Smooth muscle cell of the brain vasculature (primary cell): ENCODE results near the gene CEL.
"Not testable (repeated sequence)": the region's sequence is repeated elsewhere in the genome, so short reads cannot be mapped to it uniquely, and the experiment has no call there.

Source experiments
- DNase-seq: peaks from one replicate; pipeline ENCODE4 v3.0.0-alpha.2; 2012; ENCODE audit warnings: low read depth, low spot score

Gene CEL

GRCh38 chr9:133061764-133062145 is at the start of gene CEL:
CEL (plus strand) TSS chr9:133061981; CDS start chr9:133062003, 22 bp downstream.
- not testable (repeated sequence) for DNase-seq

GRCh38 chr9:133014696-133015095 is 47.1 kb upstream of the CEL start:
- DNase-seq = no peak

DNA sequence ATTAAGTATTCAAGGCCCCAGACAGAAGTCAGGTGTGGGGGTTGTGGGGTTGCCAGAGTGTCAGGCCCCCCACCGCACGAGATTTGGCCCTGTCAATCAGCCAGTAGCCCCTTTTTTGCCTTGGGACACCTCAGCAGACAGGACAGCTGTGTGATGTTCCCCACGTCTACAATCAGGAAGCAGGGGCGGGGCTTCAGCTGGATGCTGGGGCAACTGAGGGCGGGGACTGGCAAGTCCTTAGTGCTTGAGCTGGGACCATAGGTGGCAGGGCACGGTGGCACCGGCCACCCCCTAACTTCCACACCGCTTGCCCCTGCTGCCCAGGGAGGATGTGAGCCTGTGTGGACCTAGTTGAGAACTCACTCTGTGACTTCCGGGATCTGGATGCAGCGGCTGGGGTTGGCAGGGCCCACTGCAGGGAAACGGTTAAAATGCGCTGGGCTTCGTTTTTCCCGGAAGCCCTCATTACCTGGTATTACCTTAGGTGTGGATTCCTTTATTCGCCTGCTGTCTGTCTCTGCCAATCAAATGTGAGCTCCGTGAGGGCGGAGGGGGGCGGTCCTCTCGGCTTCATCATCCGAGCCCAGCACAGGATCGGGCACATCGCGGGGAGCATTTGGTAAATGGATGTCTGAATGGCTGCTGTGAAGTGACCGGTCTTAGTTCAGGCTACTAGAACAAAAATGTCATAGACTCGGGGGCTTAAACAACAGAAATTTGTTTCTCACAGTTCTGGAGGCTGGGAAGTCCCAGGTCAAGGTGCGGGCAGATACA is 38.5 kb upstream of the CEL start:
- no peak for DNase-seq

DNA sequence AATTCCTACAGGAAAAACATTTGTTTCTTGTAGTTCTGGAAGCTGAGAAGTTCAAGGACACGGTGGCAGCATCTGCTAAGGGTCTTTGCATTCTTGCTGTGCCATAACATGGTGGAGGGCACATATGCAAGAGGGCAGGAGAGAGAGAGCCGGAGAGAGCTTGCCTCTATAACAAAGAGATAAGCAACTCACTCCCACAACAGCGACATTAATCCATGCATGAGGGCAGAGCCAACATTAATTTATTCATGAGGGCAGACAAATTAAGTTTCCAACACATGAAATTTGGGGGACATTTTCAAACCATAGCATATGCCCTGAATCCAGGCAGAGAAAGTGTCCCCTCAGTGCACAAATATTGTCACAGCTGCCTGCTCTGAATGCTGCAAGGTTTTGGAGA is 35.4 kb upstream of the CEL start:
- DNase-seq = no peak

DNA sequence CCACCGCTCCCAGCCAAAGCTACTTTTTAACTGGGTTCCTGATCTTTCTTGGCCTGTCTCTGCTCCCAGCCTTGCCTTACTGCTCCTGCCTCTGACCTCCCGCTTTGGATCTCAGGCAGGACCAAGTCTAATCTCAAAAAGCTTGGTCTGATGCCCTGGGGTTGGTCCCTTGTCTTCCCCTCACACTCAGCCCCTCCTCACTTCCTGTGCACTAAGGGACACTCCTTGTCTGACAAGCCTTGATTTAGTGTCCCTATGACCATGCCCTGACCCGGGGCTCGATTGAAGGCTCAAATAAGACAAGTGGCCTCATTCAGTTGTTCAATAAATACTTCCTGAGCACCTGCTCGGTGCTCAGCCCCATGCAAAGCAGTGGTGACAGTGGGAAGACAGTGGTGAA is 34.6 kb upstream of the CEL start:
- DNase-seq = no peak

- DNase-seq = no peak
These were observed 33.6 kb upstream of the CEL start for GRCh38 chr9:133028221-133028620.

- DNase-seq = no peak
These were observed 31.8 kb upstream of the CEL start for GRCh38 chr9:133029994-133030316.

DNA sequence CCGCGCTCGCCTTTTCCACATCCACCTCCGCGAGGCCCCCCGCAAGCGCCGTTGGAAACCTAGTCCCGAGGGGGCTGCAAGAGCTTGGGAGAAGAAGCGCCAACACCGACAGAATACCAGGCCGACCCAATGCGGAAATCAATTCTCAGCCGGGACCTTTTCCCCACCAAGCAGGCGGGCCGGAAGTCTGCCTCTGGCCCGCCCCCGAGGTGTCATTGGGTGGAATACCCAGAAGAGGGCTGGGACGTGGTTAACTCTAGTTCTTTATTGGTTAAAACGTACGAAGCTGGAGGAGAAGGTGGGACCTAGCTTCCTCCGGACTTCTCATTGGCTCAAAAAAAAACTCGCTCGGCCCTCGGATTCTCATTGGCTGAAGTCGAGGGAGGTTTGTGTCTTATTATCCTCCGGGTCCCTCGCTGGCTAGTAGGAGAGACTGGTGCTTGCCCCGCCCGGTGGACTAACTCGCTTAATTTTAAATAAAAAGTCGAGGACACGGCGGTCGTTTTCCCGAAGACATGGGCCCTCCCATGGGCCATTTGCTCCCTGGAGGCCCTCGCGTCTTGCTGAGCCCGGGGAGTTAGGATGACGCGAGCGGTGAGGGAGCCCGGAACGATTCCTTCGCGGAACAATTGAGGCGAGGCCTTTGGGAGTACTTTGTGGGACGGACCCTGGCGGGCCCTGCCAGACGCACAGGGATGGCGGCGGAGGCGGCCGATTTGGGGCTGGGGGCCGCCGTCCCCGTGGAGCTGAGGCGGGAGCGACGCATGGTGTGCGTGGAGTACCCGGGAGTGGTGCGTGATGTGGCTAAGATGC is 31.3 kb upstream of the CEL start, which contains the start of gene GTF3C5:
GTF3C5 (plus strand) TSS at position 681 of the 813 bp plus-strand sequence; CDS start at position 696, 15 bp downstream.
- peak; percentile 96 for DNase-seq

DNA sequence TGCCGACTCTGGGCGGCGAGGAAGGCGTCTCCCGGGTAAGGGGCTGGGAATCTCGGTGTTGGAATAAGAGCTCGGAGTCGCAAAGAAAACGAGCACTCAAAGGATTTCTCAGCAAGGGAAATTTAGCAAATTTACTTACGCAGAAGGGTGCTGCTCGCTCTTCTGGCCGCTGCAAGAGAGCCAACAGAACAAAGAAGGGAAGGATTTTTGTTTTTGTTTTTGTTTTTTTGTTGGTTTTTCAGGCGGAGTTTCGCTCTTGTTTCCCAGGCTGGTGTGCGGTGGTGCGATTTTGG is 30.7 kb upstream of the CEL start:
- DNase-seq = no peak

DNA sequence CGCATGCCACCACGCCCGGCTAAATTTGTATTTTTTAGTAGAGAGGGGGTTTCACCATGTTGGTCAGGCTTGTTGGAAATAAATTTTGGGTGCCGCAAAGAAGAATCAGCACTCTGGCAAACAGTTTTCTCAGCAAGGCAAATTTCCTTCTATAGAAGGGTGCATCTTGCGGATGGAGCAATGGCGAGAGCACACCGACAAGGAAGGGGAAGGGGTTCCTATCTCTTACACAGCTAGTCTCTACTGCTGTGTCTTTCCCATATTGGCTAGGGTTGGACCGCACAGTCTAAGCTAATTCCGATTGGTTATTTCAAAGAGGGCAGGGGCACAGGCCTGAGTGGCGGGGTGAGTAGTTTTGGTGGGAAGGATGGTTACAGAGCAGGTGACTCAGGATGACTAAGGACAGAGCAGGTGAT is 30.3 kb upstream of the CEL start:
- DNase-seq = no peak

GRCh38 chr9:133032171-133032570 is 29.6 kb upstream of the CEL start:
- no peak for DNase-seq

- DNase-seq = no peak
These were observed 26.1 kb upstream of the CEL start for GRCh38 chr9:133035669-133036068.

DNA sequence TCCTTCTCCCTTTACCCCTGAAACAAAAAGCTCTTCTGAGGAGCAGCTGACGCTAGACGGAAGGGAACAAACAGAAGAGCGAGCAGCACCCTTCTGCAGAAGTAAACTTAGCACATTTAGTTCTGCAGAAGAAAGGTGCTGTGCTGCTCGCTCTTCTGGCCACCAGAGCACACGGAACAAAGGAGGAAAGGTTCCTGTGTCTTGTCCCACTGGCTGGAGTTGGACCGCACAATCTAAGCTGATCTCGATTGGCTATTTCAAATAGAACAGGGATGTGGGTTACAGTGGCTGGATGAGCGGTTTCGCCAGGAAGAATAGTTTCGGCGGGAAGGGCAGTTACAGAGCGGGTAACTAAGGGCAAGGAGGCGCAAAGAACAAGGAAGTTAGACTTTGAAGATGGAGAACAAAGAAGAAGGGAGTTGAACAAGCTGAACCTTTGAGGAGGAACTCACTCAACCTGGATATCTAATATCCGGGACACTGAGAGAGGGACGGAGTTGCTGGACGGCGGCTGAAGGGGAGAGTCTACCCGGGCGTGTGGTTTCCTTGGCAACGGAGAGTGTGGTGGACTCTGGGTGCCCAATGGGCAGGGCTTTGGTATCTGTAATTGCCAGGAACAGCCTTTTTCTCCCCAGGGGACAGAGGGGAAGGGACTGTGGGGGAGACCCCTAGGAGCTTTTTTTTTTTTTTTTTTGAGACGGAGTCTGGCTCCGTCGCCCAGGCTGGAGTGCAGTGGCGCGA is 23.8 kb upstream of the CEL start:
- no peak for DNase-seq

DNA sequence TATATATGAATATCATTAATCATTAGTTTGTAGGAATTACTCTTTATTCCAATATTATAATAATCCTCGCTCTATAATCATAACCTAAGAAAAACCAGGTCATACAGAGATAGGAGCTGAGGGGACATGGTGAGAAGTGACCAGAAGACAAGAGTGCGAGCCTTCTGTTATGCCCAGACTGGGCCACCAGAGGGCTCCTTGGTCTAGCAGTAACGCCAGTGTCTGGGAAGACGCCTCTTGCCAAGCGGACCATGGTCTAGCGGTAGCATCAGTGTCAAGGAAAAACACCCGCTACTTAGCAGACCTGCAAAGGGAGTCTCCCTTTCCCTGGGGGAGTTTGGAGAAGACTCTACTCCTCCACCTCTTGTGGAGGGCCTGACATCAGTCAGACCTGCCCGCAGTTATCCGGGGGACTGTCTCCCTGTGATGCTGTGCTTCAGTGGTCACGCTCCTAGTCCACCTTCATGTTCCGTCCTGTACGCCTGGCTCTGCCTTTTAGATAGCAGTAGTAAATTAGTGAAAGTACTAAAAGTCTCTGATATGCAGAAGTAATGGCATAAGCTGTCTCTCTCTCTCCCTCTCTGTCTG is 20.8 kb upstream of the CEL start:
- DNase-seq = not testable (repeated sequence)

- no peak for DNase-seq
These were observed 19.8 kb upstream of the CEL start for GRCh38 chr9:133041958-133042357.

DNA sequence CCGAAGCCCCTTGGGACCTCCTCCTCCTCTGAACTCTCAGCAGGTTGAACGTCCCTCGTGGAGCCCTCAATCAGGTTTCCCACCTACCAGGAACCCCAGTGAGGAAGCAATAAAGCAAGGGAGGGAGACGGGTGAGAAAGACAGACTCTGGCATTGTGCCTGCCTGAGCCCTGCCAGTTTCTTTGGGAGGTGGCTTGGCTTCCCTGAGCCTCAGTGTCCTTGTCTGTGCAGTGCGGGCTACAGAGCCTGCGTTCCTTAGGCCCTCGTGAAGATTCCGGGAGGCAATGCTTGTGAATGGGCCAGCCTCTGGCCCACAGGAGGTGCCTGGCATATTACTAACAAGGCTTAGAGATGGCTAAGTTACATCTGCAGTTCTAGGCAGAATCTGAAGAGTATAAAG is 19.1 kb upstream of the CEL start:
- no peak for DNase-seq

DNA sequence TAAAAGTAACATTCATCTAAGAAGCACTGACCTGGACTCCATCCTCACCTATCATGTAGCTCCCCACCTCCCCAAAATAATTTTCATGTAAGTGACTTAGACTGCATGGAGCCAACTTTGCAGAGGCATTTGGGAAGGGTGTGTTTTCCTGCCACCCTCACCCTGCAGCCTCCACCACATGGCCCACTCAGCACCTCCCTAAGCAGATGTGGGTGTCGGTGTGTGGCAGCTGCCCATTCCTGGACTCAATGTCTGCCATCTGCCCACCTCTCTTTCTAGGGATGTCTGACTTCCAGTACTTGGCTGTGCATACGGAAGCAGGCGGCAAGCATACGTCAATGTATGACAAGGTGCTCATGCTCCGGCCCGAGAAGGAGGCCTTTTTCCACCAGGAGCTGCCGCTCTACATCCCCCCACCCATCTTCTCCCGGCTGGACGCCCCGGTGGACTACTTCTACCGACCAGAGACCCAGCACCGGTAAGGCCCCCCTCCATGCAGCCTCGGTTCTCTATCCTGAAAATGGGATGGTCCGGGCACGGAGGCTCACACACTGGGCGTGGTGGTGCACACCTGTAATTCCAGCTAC is 18.2 kb upstream of the CEL start:
- no peak for DNase-seq

GRCh38 chr9:133044125-133044524 is 17.7 kb upstream of the CEL start:
- no peak for DNase-seq

- DNase-seq = no peak
These were observed 17.1 kb upstream of the CEL start for GRCh38 chr9:133044661-133045060.

DNA sequence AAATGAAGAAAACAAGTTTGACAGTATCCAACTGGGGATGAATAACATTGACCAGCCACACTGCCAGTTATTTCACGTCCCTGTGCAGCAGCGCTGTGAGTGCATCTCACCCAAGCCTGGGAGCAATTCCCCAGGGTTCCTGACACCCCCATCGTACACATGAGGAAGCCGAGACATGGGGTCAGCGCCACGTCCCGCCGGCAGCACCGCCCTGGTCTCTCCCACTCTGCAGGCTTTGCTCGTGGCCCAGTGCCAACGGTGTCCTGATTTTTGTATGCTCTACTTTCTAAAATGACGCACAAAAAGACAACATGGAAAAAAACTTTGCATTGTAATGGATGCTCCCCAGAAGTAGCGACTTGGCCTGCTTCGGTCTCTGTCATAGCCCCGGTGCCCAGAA is 16.6 kb upstream of the CEL start:
- DNase-seq = no peak

DNA sequence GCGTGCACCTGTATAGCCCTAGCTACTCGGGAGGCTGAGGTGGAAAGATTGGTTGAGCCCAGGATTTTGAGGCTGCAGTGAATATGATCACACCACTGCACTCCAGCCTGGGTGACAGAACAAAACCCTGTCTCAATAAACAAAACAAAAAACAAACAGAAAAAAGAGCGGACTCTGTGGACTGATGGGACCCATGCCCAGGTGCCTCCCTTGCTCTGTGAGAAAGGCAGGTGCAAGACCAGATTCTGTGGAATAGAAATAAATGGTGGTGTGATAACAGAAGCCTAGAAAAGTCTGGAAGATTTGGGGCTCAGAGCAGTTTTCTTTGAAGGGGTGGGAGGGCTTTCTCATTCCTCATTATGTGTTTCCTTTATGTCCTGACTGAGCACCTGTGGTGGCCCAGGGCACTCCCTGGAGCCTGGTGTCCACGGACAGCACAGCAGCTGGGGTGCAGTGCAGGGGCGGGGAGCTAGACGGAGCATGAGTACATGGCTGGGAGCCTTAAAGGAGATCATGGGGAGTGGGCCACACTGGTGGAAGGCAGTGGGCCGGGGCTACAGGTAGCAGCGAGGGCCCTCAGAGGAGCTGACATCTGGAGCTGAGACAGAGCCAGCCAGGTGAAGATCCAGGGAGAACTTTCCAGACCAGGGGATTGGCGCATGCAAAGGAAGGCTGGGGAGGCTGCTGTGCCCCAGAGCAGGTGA is 15.4 kb upstream of the CEL start:
- DNase-seq = no peak
